Bronchial epithelial cell (primary cell): ENCODE data around the gene RAVER1. TPM values are rescaled to one million over a fixed set of nuclear protein-coding genes. Genes with fewer than 3 reads are reported as not detected.
"Not testable (repeated sequence)": the region's sequence is repeated elsewhere in the genome, so short reads cannot be mapped to it uniquely, and the experiment has no call there.

Source experiments
- DNase-seq: peaks from one replicate; pipeline ENCODE4 v3.0.0-alpha.2; 2010; ENCODE audit warnings: low read depth
- FAIRE-seq: peaks from 2 replicates; lab custom pipeline; 2011; peaks lifted over from hg19 to GRCh38; lab: Jason Lieb, UNC
- H3K27me3 ChIP-seq: 2 replicates; pipeline ENCODE4 v1.5.1; 2011; ENCODE audit warnings: low read length; ENCODE audit not compliant: control insufficient read depth, insufficient read depth
- H3K36me3 ChIP-seq: 2 replicates; pipeline ENCODE4 v1.5.1; 2011; ENCODE audit warnings: low read length; ENCODE audit not compliant: control insufficient read depth, insufficient read depth
- H3K4me3 ChIP-seq: 2 replicates; pipeline ENCODE4 v1.5.1; 2011; ENCODE audit warnings: mild to moderate bottlenecking, low read depth, low read length, control low read depth
- CTCF ChIP-seq: IDR thresholded peaks from 2 replicates; pipeline ENCODE4 v1.5.1; 2011; ENCODE audit warnings: mild to moderate bottlenecking, moderate library complexity, low read length, control low read depth, inconsistent platforms; ENCODE audit not compliant: insufficient read depth, severe bottlenecking
- total RNA-seq: library from RNA; depleted of rRNA; stranded (reverse); fragments of >200 nt; gene quantifications from 2 replicates; pipeline ENCODE4 v1.2.1, GENCODE V29; 2014

Gene RAVER1
- 2.3 and 4.2 TPM in 2 replicates for total RNA-seq

GRCh38 chr19:10332965-10333757 lies at the start of gene RAVER1:
RAVER1 (minus strand) TSS chr19:10333529; CDS start chr19:10333507, 22 bp downstream.
- FAIRE-seq (no peak), DNase-seq (peak; percentile 87)
- TF ChIP-seq CTCF, result no peak
- Histone ChIP-seq H3K4me3 (peak within 1 kb of the TSS; percentile 93), H3K36me3 (peaks cover 11% of the 10 kb centered on the region), H3K27me3 (no peaks in the 10 kb centered on the region)

GRCh38 chr19:10383223-10383499 lies 49.8 kb upstream of the RAVER1 start:
- not testable (repeated sequence) for FAIRE-seq, DNase-seq, H3K36me3 ChIP-seq, H3K27me3 ChIP-seq, H3K4me3 ChIP-seq

- DNase-seq (peak; percentile 96), FAIRE-seq (peak; percentile 18)
- Histone ChIP-seq H3K27me3 (no peaks in the 10 kb centered on the region), H3K36me3 (peaks cover 6% of the 10 kb centered on the region), H3K4me3 (peak within 1 kb of the TSS; percentile 98)
- TF ChIP-seq CTCF, result no peak
Observed at GRCh38 chr19:10380313-10381102, 47.2 kb upstream of the RAVER1 start, which contains the start of gene TYK2. TYK2 (minus strand) TSS chr19:10380572; CDS start chr19:10378406, 2,166 bp downstream.

- Histone ChIP-seq H3K36me3 (peaks cover 7% of the 10 kb centered on the region), H3K4me3 (peak overlapping the region; percentile 98), H3K27me3 (no peaks in the 10 kb centered on the region)
- DNase-seq (no peak), FAIRE-seq (no peak)
- TF ChIP-seq CTCF, result no peak
Observed at GRCh38 chr19:10379880-10380312, 46.6 kb upstream of the RAVER1 start.

- H3K27me3 ChIP-seq, result no peaks in the 10 kb centered on the region
- FAIRE-seq (no peak), DNase-seq (no peak)
- TF ChIP-seq CTCF, result no peak
- no peak overlapping the region for H3K4me3 ChIP-seq
- peaks cover 9% of the 10 kb centered on the region for H3K36me3 ChIP-seq
Observed at GRCh38 chr19:10378124-10378523, 44.8 kb upstream of the RAVER1 start.

- H3K36me3 ChIP-seq, FAIRE-seq, H3K27me3 ChIP-seq, H3K4me3 ChIP-seq, DNase-seq: not testable (repeated sequence)
Observed at GRCh38 chr19:10377140-10377640, 43.9 kb upstream of the RAVER1 start.
